Esophagus squamous epithelium (tissue), 4 donors: Measurements from ENCODE around the gene TRPM1.

ENCODE experiments used
- POLR2A ChIP-seq, 4 donors: fragments of 450-650 bp; IDR thresholded peaks; one replicate each; pipeline ENCODE4 v1.6.1; 2017; ENCODE audit warnings: antibody characterized with exemption in 4 of 4, mild to moderate bottlenecking in 4 of 4, moderate library complexity in 3 of 4
- TF ChIP-seq, protein P1 (sequence below), 6 experiments: fragments of 450-650 bp in 4 of 6; fragments of 200-600 bp in 2 of 6; sonication (generic) in 2 of 6; IDR thresholded peaks; one replicate each; pipeline ENCODE4 v1.5.1; 2016 to 2019; ENCODE audit warnings: antibody characterized with exemption in 6 of 6, mild to moderate bottlenecking in 4 of 6, moderate library complexity in 4 of 6

DNA sequence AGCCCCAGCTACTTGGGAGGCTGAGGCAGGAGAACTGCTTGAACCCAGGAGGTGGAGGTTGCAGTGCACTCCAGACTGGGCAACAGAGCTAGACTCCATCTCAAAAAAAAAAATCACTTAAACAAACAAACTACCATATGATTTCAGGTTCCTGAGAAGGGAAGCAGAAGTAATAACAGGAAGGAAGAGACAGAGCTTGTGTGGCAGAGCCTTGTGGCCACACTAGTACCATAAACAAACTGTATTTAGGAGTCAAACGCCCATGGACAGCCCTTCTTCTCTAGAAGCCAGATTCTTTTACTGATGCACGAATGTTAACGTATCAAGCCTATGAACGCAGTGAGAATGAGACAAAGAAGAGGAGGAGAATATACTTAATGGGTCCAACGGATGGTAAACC, 122.1 kb downstream of the TRPM1 start:
- no peak for TF ChIP-seq POLR2A (IDR thresholded peaks at IDR 0.05)
- TF ChIP-seq, protein P1, sequence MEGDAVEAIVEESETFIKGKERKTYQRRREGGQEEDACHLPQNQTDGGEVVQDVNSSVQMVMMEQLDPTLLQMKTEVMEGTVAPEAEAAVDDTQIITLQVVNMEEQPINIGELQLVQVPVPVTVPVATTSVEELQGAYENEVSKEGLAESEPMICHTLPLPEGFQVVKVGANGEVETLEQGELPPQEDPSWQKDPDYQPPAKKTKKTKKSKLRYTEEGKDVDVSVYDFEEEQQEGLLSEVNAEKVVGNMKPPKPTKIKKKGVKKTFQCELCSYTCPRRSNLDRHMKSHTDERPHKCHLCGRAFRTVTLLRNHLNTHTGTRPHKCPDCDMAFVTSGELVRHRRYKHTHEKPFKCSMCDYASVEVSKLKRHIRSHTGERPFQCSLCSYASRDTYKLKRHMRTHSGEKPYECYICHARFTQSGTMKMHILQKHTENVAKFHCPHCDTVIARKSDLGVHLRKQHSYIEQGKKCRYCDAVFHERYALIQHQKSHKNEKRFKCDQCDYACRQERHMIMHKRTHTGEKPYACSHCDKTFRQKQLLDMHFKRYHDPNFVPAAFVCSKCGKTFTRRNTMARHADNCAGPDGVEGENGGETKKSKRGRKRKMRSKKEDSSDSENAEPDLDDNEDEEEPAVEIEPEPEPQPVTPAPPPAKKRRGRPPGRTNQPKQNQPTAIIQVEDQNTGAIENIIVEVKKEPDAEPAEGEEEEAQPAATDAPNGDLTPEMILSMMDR (IDR thresholded peaks at IDR 0.05) = no peak
